Measurements from ENCODE around the gene S100A7A. TPM values are rescaled to one million over a fixed set of nuclear protein-coding genes. Genes with fewer than 3 reads are reported as not detected.

The S100A7A gene
- total and polyA plus RNA-seq, 4 donors = not detected

GRCh38 chr1:153372571-153372970 is 43.7 kb upstream of the S100A7A start:
- Histone ChIP-seq H3K27me3 (ENCODE audit: control insufficient read depth in 4 of 4, insufficient read depth in 4 of 4, low read length in 3 of 4) (peaks cover 0 to 3% (median 1%) of the 10 kb centered on the region in 4 donors), H3K27ac (ENCODE audit: low read depth in 1 of 2, low read length in 2 of 2) (no peak overlapping the region), H3K9ac (ENCODE audit: low read depth in 1 of 2, low read length in 2 of 2) (no peak overlapping the region), H3K9me3 (ENCODE audit: control insufficient read depth in 4 of 4, low read length in 3 of 4) (no peaks in the 10 kb centered on the region), H3K36me3 (ENCODE audit: control insufficient read depth in 4 of 4, insufficient read depth in 3 of 4, low read depth in 1 of 4, low read length in 3 of 4) (no peaks in the 10 kb centered on the region), H3K4me3 (ENCODE audit: low read depth in 1 of 3, low read length in 3 of 3) (no peak overlapping the region), H3K4me1 (ENCODE audit: control insufficient read depth in 4 of 4, insufficient read depth in 4 of 4, low read length in 3 of 4) (no peaks in the 10 kb centered on the region)
- TF ChIP-seq SP1 (IDR thresholded peaks at IDR 0.05) (no peak), FOXA1 (IDR thresholded peaks at IDR 0.05) (no peak), RXRA (IDR thresholded peaks at IDR 0.05) (no peak), YY1 (IDR thresholded peaks at IDR 0.05) (no peak), GABPA (IDR thresholded peaks at IDR 0.05 in 1 of 2, conservative IDR thresholded peaks at IDR 0.05 in 1 of 2) (no peak), EGR1 (IDR thresholded peaks at IDR 0.05; ENCODE audit: low read depth in 2 of 2) (no peak), RAD21 (IDR thresholded peaks at IDR 0.05) (no peak), JUND (IDR thresholded peaks at IDR 0.05) (no peak), TAF1 (conservative IDR thresholded peaks at IDR 0.05) (no peak), HNF4G (IDR thresholded peaks at IDR 0.05) (no peak)
- 90% methylated on average over 2 of the region's 2 CpGs for WGBS
- DNase-seq (ENCODE audit: low spot score) = no peak

GRCh38 chr1:153374071-153374470 is 42.2 kb upstream of the S100A7A start:
- Histone ChIP-seq H3K27ac (ENCODE audit: low read depth in 1 of 2, low read length in 2 of 2) (peak overlapping the region in 1 of 2 donors; percentile 50), H3K36me3 (ENCODE audit: control insufficient read depth in 4 of 4, insufficient read depth in 3 of 4, low read depth in 1 of 4, low read length in 3 of 4) (no peaks in the 10 kb centered on the region), H3K27me3 (ENCODE audit: control insufficient read depth in 4 of 4, insufficient read depth in 4 of 4, low read length in 3 of 4) (peaks cover 0 to 3% (median 1%) of the 10 kb centered on the region in 4 donors), H3K4me1 (ENCODE audit: control insufficient read depth in 4 of 4, insufficient read depth in 4 of 4, low read length in 3 of 4) (no peaks in the 10 kb centered on the region), H3K9ac (ENCODE audit: low read depth in 1 of 2, low read length in 2 of 2) (no peak overlapping the region), H3K4me3 (ENCODE audit: low read depth in 1 of 3, low read length in 3 of 3) (no peak overlapping the region), H3K9me3 (ENCODE audit: control insufficient read depth in 4 of 4, low read length in 3 of 4) (no peaks in the 10 kb centered on the region)
- TF ChIP-seq CTCF (IDR thresholded peaks at IDR 0.05; ENCODE audit: low read depth, low read length, missing input control) (no peak), RAD21 (IDR thresholded peaks at IDR 0.05) (no peak), SP1 (IDR thresholded peaks at IDR 0.05) (no peak), JUND (IDR thresholded peaks at IDR 0.05) (no peak), EGR1 (IDR thresholded peaks at IDR 0.05; ENCODE audit: low read depth in 2 of 2) (no peak), HNF4G (IDR thresholded peaks at IDR 0.05) (no peak), FOXA1 (IDR thresholded peaks at IDR 0.05) (no peak), NR2F2 (IDR thresholded peaks at IDR 0.05) (no peak), TAF1 (conservative IDR thresholded peaks at IDR 0.05) (no peak)
- TF ChIP-seq, protein P1, sequence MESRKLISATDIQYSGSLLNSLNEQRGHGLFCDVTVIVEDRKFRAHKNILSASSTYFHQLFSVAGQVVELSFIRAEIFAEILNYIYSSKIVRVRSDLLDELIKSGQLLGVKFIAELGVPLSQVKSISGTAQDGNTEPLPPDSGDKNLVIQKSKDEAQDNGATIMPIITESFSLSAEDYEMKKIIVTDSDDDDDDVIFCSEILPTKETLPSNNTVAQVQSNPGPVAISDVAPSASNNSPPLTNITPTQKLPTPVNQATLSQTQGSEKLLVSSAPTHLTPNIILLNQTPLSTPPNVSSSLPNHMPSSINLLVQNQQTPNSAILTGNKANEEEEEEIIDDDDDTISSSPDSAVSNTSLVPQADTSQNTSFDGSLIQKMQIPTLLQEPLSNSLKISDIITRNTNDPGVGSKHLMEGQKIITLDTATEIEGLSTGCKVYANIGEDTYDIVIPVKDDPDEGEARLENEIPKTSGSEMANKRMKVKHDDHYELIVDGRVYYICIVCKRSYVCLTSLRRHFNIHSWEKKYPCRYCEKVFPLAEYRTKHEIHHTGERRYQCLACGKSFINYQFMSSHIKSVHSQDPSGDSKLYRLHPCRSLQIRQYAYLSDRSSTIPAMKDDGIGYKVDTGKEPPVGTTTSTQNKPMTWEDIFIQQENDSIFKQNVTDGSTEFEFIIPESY (IDR thresholded peaks at IDR 0.05) = no peak
- TF ChIP-seq, protein P2, sequence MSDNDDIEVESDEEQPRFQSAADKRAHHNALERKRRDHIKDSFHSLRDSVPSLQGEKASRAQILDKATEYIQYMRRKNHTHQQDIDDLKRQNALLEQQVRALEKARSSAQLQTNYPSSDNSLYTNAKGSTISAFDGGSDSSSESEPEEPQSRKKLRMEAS (IDR thresholded peaks at IDR 0.05) = no peak
- WGBS = 60% methylated on average over 2 of the region's 2 CpGs
- no peak for DNase-seq (ENCODE audit: low spot score)

- Histone ChIP-seq H3K9ac (ENCODE audit: low read depth in 1 of 2, low read length in 2 of 2) (no peak within 1 kb of the TSS), H3K4me3 (ENCODE audit: low read depth in 1 of 3, low read length in 3 of 3) (no peak within 1 kb of the TSS), H3K27ac (ENCODE audit: low read depth in 1 of 2, low read length in 2 of 2) (peak within 1 kb of the TSS in 1 of 2 donors; percentile 50), H3K9me3 (ENCODE audit: control insufficient read depth in 4 of 4, low read length in 3 of 4) (peaks cover 0 to 2% (median under 1%) of the 10 kb centered on the region in 4 donors), H3K4me1 (ENCODE audit: control insufficient read depth in 4 of 4, insufficient read depth in 4 of 4, low read length in 3 of 4) (no peaks in the 10 kb centered on the region), H3K36me3 (ENCODE audit: control insufficient read depth in 4 of 4, insufficient read depth in 3 of 4, low read depth in 1 of 4, low read length in 3 of 4) (no peaks in the 10 kb centered on the region), H3K27me3 (ENCODE audit: control insufficient read depth in 4 of 4, insufficient read depth in 4 of 4, low read length in 3 of 4) (peaks cover 0 to 4% (median 1%) of the 10 kb centered on the region in 4 donors)
- 81% methylated on average over 1 of the region's 1 CpG for WGBS
- DNase-seq (ENCODE audit: low spot score) = no peak
- TF ChIP-seq, protein P2 (IDR thresholded peaks at IDR 0.05) = no peak
- TF ChIP-seq TAF1 (conservative IDR thresholded peaks at IDR 0.05) (no peak), SP1 (IDR thresholded peaks at IDR 0.05) (no peak), YY1 (IDR thresholded peaks at IDR 0.05) (no peak), HNF4G (IDR thresholded peaks at IDR 0.05) (no peak), RXRA (IDR thresholded peaks at IDR 0.05) (no peak), FOXA1 (IDR thresholded peaks at IDR 0.05) (no peak), CTCF (IDR thresholded peaks at IDR 0.05; ENCODE audit: low read depth, low read length, missing input control) (no peak), RAD21 (IDR thresholded peaks at IDR 0.05) (no peak)
- TF ChIP-seq, protein P1 (IDR thresholded peaks at IDR 0.05) = no peak
Measured at GRCh38 chr1:153375511-153375910, 40.8 kb upstream of the S100A7A start, which contains the start of gene S100A12. Gene S100A12 (minus strand): TSS chr1:153375621. CDS start chr1:153374592, 1,029 bp downstream.
